Measurements from ENCODE around the gene DPYSL5. TPM values are rescaled to one million over a fixed set of nuclear protein-coding genes. Genes with fewer than 3 reads are reported as not detected.

DPYSL5 gene
- total RNA-seq, 8 experiments from 2014 or later = 0.09 to 255 (median 90.7) TPM

GRCh38 chr2:26884486-26884885 lies 36.6 kb downstream of the DPYSL5 start:
- no peak for ATAC-seq (replicated peaks in 6 of 8)
- Histone ChIP-seq H3K4me1 (replicated peaks in 1 of 2) (no peaks in the 10 kb centered on the region), H3K4me3 (no peak overlapping the region), H3K27ac (no peak overlapping the region)
- WGBS, 10 experiments = 17 to 100% (median 83%) methylated on average over 1 to 3 of the region's 3 CpGs; no CpG with 5 or more reads in 3 of the 10 experiments
- in situ Hi-C loops (cut with MboI; ENCODE audit: low pct_unique_long_range_greater_than_20kb in 2 of 9, low sequenced_read_pairs in 9 of 9, unreplicated experiment in 9 of 9) = no loop called here

GRCh38 chr2:26885651-26886329 lies 37.9 kb downstream of the DPYSL5 start:
- ATAC-seq (replicated peaks in 6 of 8) = no peak
- WGBS, 10 experiments = 33 to 100% (median 83%) methylated on average over 1 to 5 of the region's 5 CpGs; no CpG with 5 or more reads in 2 of the 10 experiments
- in situ Hi-C loops (cut with MboI; ENCODE audit: low pct_unique_long_range_greater_than_20kb in 2 of 9, low sequenced_read_pairs in 9 of 9, unreplicated experiment in 9 of 9) = no loop called here
- no peaks in the 10 kb centered on the region for H3K4me1 ChIP-seq (replicated peaks in 1 of 2)
- H3K27ac ChIP-seq = no peak overlapping the region
- H3K4me3 ChIP-seq = no peak overlapping the region

GRCh38 chr2:26886736-26887135 lies 38.8 kb downstream of the DPYSL5 start:
- Histone ChIP-seq H3K4me3 (no peak overlapping the region), H3K4me1 (replicated peaks in 1 of 2) (no peaks in the 10 kb centered on the region), H3K27ac (no peak overlapping the region)
- in situ Hi-C loops (cut with MboI; ENCODE audit: low pct_unique_long_range_greater_than_20kb in 2 of 9, low sequenced_read_pairs in 9 of 9, unreplicated experiment in 9 of 9) = no loop called here
- 20 to 100% (median 60%) methylated on average over 1 to 2 of the region's 2 CpGs; no CpG with 5 or more reads in 2 of the 10 experiments for WGBS, 10 experiments
- ATAC-seq (replicated peaks in 6 of 8) = no peak

GRCh38 chr2:26887151-26887550 lies 39.2 kb downstream of the DPYSL5 start:
- ATAC-seq (replicated peaks in 6 of 8) = no peak
- 17 to 100% (median 80%) methylated on average over 1 to 4 of the region's 4 CpGs; no CpG with 5 or more reads in 3 of the 10 experiments for WGBS, 10 experiments

GRCh38 chr2:26889796-26890195 lies 41.9 kb downstream of the DPYSL5 start:
- no peak for ATAC-seq (replicated peaks in 6 of 8)
- H3K27ac ChIP-seq = no peak overlapping the region
- H3K4me1 ChIP-seq (replicated peaks in 1 of 2) = no peaks in the 10 kb centered on the region
- 20 to 100% (median 87%) methylated on average over 2 to 4 of the region's 4 CpGs; no CpG with 5 or more reads in 2 of the 10 experiments for WGBS, 10 experiments
- in situ Hi-C loops (cut with MboI; ENCODE audit: low pct_unique_long_range_greater_than_20kb in 2 of 9, low sequenced_read_pairs in 9 of 9, unreplicated experiment in 9 of 9) = no loop called here
- no peak overlapping the region for H3K4me3 ChIP-seq

More at GRCh38 chr2:26887151-26887550, 39.2 kb downstream of the DPYSL5 start:
- Histone ChIP-seq H3K27ac (no peak overlapping the region), H3K4me3 (no peak overlapping the region), H3K4me1 (replicated peaks in 1 of 2) (no peaks in the 10 kb centered on the region)
- in situ Hi-C loops (cut with MboI; ENCODE audit: low pct_unique_long_range_greater_than_20kb in 2 of 9, low sequenced_read_pairs in 9 of 9, unreplicated experiment in 9 of 9) = no loop called here

- ATAC-seq (replicated peaks in 6 of 8) = no peak
- in situ Hi-C loops (cut with MboI; ENCODE audit: low pct_unique_long_range_greater_than_20kb in 2 of 9, low sequenced_read_pairs in 9 of 9, unreplicated experiment in 9 of 9) = no loop called here
- 40 to 100% (median 92%) methylated on average over 1 to 9 of the region's 11 CpGs; no CpG with 5 or more reads in 1 of the 10 experiments for WGBS, 10 experiments
These were observed 42.5 kb downstream of the DPYSL5 start for GRCh38 chr2:26890341-26891000.

GRCh38 chr2:26892133-26892532 lies 44.2 kb downstream of the DPYSL5 start:
- ATAC-seq (replicated peaks in 6 of 8) = no peak
- in situ Hi-C loops (cut with MboI; ENCODE audit: low pct_unique_long_range_greater_than_20kb in 2 of 9, low sequenced_read_pairs in 9 of 9, unreplicated experiment in 9 of 9) = no loop called here
- Histone ChIP-seq H3K4me1 (replicated peaks in 1 of 2) (no peaks in the 10 kb centered on the region), H3K27ac (no peak overlapping the region), H3K4me3 (no peak overlapping the region)
- WGBS, 10 experiments = 0 to 100% (median 81%) methylated on average over 2 to 3 of the region's 3 CpGs; no CpG with 5 or more reads in 1 of the 10 experiments

More at GRCh38 chr2:26890341-26891000, 42.5 kb downstream of the DPYSL5 start:
- Histone ChIP-seq H3K4me3 (no peak overlapping the region), H3K27ac (no peak overlapping the region), H3K4me1 (replicated peaks in 1 of 2) (no peaks in the 10 kb centered on the region)

- Histone ChIP-seq H3K27ac (no peak overlapping the region), H3K4me1 (replicated peaks in 1 of 2) (no peaks in the 10 kb centered on the region), H3K4me3 (no peak overlapping the region)
- peak in 4 of 8 experiments; percentile 20 to 89 (median 38) for ATAC-seq (replicated peaks in 6 of 8)
- 0 to 100% (median 88%) methylated on average over 1 to 3 of the region's 3 CpGs; no CpG with 5 or more reads in 4 of the 10 experiments for WGBS, 10 experiments
- in situ Hi-C loops (cut with MboI; ENCODE audit: low pct_unique_long_range_greater_than_20kb in 2 of 9, low sequenced_read_pairs in 9 of 9, unreplicated experiment in 9 of 9) = no loop called here
These were observed 45.1 kb downstream of the DPYSL5 start for GRCh38 chr2:26892922-26893524.

GRCh38 chr2:26894136-26894535 lies 46.2 kb downstream of the DPYSL5 start:
- Histone ChIP-seq H3K4me1 (replicated peaks in 1 of 2) (no peaks in the 10 kb centered on the region), H3K27ac (no peak overlapping the region), H3K4me3 (no peak overlapping the region)
- ATAC-seq (replicated peaks in 6 of 8) = no peak
- in situ Hi-C loops (cut with MboI; ENCODE audit: low pct_unique_long_range_greater_than_20kb in 2 of 9, low sequenced_read_pairs in 9 of 9, unreplicated experiment in 9 of 9) = no loop called here
- WGBS, 10 experiments = 38 to 94% (median 87%) methylated on average over 1 to 2 of the region's 2 CpGs; no CpG with 5 or more reads in 4 of the 10 experiments

GRCh38 chr2:26897807-26898479 lies 50.0 kb downstream of the DPYSL5 start:
- no peak overlapping the region for H3K4me3 ChIP-seq
- 0 to 100% (median 50%) methylated on average over 1 to 3 of the region's 3 CpGs; no CpG with 5 or more reads in 6 of the 10 experiments for WGBS, 10 experiments
- ATAC-seq (replicated peaks in 6 of 8) = no peak
- H3K27ac ChIP-seq = no peak overlapping the region
- H3K4me1 ChIP-seq (replicated peaks in 1 of 2) = peaks cover 19 to 26% of the 10 kb centered on the region in 2 donors
- in situ Hi-C loops (cut with MboI; ENCODE audit: low pct_unique_long_range_greater_than_20kb in 2 of 9, low sequenced_read_pairs in 9 of 9, unreplicated experiment in 9 of 9) = no loop called here

- Histone ChIP-seq H3K4me1 (replicated peaks in 1 of 2) (peaks cover 19 to 26% of the 10 kb centered on the region in 2 donors), H3K27ac (no peak overlapping the region), H3K4me3 (no peak overlapping the region)
- in situ Hi-C loops (cut with MboI; ENCODE audit: low pct_unique_long_range_greater_than_20kb in 2 of 9, low sequenced_read_pairs in 9 of 9, unreplicated experiment in 9 of 9) = no loop called here
- WGBS, 10 experiments = 72 to 100% (median 94%) methylated on average over 1 to 12 of the region's 15 CpGs; no CpG with 5 or more reads in 2 of the 10 experiments
- ATAC-seq (replicated peaks in 6 of 8) = no peak
These were observed 50.6 kb downstream of the DPYSL5 start for GRCh38 chr2:26898480-26899078.

- no peak for ATAC-seq (replicated peaks in 6 of 8)
- in situ Hi-C loops (cut with MboI; ENCODE audit: low pct_unique_long_range_greater_than_20kb in 2 of 9, low sequenced_read_pairs in 9 of 9, unreplicated experiment in 9 of 9) = no loop called here
- no peak overlapping the region for H3K27ac ChIP-seq
- 83 to 100% (median 85%) methylated on average over 1 to 4 of the region's 6 CpGs; no CpG with 5 or more reads in 5 of the 10 experiments for WGBS, 10 experiments
- H3K4me3 ChIP-seq = no peak overlapping the region
- peaks cover 19 to 26% of the 10 kb centered on the region in 2 donors for H3K4me1 ChIP-seq (replicated peaks in 1 of 2)
These were observed 51.7 kb downstream of the DPYSL5 start for GRCh38 chr2:26899500-26900164.
